Esophagus muscularis mucosa (tissue), 4 donors: Measurements from ENCODE around the gene ZNF275.

Source experiments
- CTCF ChIP-seq, 3 experiments: fragments of 200-600 bp in 2 of 3; fragments of 450-650 bp in 1 of 3; sonication (generic) in 2 of 3; IDR thresholded peaks; one replicate each; pipeline ENCODE4 v1.5.1; 2017 to 2019; ENCODE audit warnings: antibody characterized with exemption in 3 of 3, mild to moderate bottlenecking in 2 of 3, moderate library complexity in 1 of 3
- EP300 ChIP-seq: sonication (generic); formaldehyde crosslinking; IDR thresholded peaks from one replicate; pipeline ENCODE4 v1.6.1; 2017; ENCODE audit warnings: antibody characterized with exemption
- POLR2A ChIP-seq: fragments of 450-650 bp; IDR thresholded peaks from one replicate; pipeline ENCODE4 v1.6.1; 2017; ENCODE audit warnings: antibody characterized with exemption, moderate library complexity, mild to moderate bottlenecking, low read depth
- POLR2AphosphoS5 ChIP-seq, 2 donors: sonication (generic); formaldehyde crosslinking; IDR thresholded peaks; one replicate each; pipeline ENCODE4 v1.6.1; 2017; ENCODE audit warnings: antibody characterized with exemption in 2 of 2

GRCh38 chrX:153370293-153371055, 36.5 kb downstream of the ZNF275 start:
- TF ChIP-seq CTCF (IDR thresholded peaks at IDR 0.05) (no peak), POLR2A (no peak), POLR2AphosphoS5 (IDR thresholded peaks at IDR 0.05) (no peak), EP300 (no peak)
